Middle frontal gyrus (tissue), 1 donor: ENCODE measurements around the gene BAHD1.

Source experiments
- DNase-seq: peaks from one replicate; pipeline ENCODE4 v3.0.0-alpha.2; 2015; ENCODE audit warnings: low spot score; ENCODE audit errors: extremely low spot score

The BAHD1 gene

GRCh38 chr15:40440743-40441564, at the start of gene BAHD1:
Gene BAHD1, plus strand, starts transcription at chr15:40440953. Its CDS starts 17,512 bp downstream, at chr15:40458465.
- DNase-seq = peak; percentile 89

GRCh38 chr15:40392986-40393948, 47.5 kb upstream of the BAHD1 start:
- DNase-seq = no peak

GRCh38 chr15:40397688-40398412, 42.9 kb upstream of the BAHD1 start:
- no peak for DNase-seq

GRCh38 chr15:40398413-40398873, 42.3 kb upstream of the BAHD1 start:
- DNase-seq = no peak

GRCh38 chr15:40399370-40399769, 41.4 kb upstream of the BAHD1 start:
- DNase-seq = no peak

GRCh38 chr15:40405501-40406381, 35.0 kb upstream of the BAHD1 start, which contains the start of gene IVD:
Gene IVD, plus strand, starts transcription at chr15:40405795. Its CDS starts 33 bp downstream, at chr15:40405828.
- peak; percentile 96 for DNase-seq

- DNase-seq = no peak
Measured at GRCh38 chr15:40407330-40407990, 33.3 kb upstream of the BAHD1 start.

- DNase-seq = no peak
Measured at GRCh38 chr15:40409366-40409765, 31.4 kb upstream of the BAHD1 start.

GRCh38 chr15:40410476-40410875, 30.3 kb upstream of the BAHD1 start:
- DNase-seq = no peak

- DNase-seq = no peak
Measured at GRCh38 chr15:40412095-40412759, 28.5 kb upstream of the BAHD1 start.

GRCh38 chr15:40413036-40413435, 27.7 kb upstream of the BAHD1 start:
- DNase-seq = no peak

GRCh38 chr15:40414816-40415215, 25.9 kb upstream of the BAHD1 start:
- DNase-seq = no peak

GRCh38 chr15:40415226-40415625, 25.5 kb upstream of the BAHD1 start:
- no peak for DNase-seq

GRCh38 chr15:40416056-40416455, 24.7 kb upstream of the BAHD1 start:
- no peak for DNase-seq

GRCh38 chr15:40418126-40418525, 22.6 kb upstream of the BAHD1 start:
- DNase-seq = no peak

GRCh38 chr15:40420071-40420713, 20.6 kb upstream of the BAHD1 start:
- no peak for DNase-seq

GRCh38 chr15:40420793-40421192, 20.0 kb upstream of the BAHD1 start:
- no peak for DNase-seq
